SK-N-SH (cell line): ENCODE results near the gene P2RX3.
"Not testable (repeated sequence)": the region's sequence is repeated elsewhere in the genome, so short reads cannot be mapped to it uniquely, and the experiment has no call there.

Experiments
- EP300 ChIP-seq, 2 experiments: IDR thresholded peaks; 2 replicates each; pipeline versions ENCODE4 v1.4.0 to v1.6.1; 2012; ENCODE audit warnings: borderline replicate concordance in 1 of 2, low read depth in 1 of 2, low read length in 1 of 2
- RAD21 ChIP-seq: IDR thresholded peaks from 2 replicates; pipeline ENCODE4 v1.6.1; 2012; ENCODE audit warnings: mild to moderate bottlenecking, low read length
- TF ChIP-seq, protein P1 (sequence below): fragments of 200-600 bp; sonication (generic); IDR thresholded peaks from 2 replicates; pipeline ENCODE4 v1.6.1; 2017; ENCODE audit warnings: antibody characterized with exemption, mild to moderate bottlenecking, moderate library complexity

GRCh38 chr11:57361420-57361819 lies 23.3 kb downstream of the P2RX3 start:
- not testable (repeated sequence) for TF ChIP-seq RAD21; EP300 (IDR thresholded peaks at IDR 0.05; ENCODE audit: borderline replicate concordance in 1 of 2, low read depth in 1 of 2, low read length in 1 of 2)
- TF ChIP-seq, protein P1, sequence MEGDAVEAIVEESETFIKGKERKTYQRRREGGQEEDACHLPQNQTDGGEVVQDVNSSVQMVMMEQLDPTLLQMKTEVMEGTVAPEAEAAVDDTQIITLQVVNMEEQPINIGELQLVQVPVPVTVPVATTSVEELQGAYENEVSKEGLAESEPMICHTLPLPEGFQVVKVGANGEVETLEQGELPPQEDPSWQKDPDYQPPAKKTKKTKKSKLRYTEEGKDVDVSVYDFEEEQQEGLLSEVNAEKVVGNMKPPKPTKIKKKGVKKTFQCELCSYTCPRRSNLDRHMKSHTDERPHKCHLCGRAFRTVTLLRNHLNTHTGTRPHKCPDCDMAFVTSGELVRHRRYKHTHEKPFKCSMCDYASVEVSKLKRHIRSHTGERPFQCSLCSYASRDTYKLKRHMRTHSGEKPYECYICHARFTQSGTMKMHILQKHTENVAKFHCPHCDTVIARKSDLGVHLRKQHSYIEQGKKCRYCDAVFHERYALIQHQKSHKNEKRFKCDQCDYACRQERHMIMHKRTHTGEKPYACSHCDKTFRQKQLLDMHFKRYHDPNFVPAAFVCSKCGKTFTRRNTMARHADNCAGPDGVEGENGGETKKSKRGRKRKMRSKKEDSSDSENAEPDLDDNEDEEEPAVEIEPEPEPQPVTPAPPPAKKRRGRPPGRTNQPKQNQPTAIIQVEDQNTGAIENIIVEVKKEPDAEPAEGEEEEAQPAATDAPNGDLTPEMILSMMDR: not testable (repeated sequence)
